ES-I3 (cell line): Measurements from ENCODE around the gene CPT1B.

Experiments used
- H3K36me3 ChIP-seq: 2 replicates; pipeline ENCODE4 v1.6.1; 2013; ENCODE audit warnings: mild to moderate bottlenecking, low read length, control low read depth, moderate library complexity; ENCODE audit not compliant: insufficient read depth
- H3K4me1 ChIP-seq: 2 replicates; pipeline ENCODE4 v1.6.1; 2013; ENCODE audit warnings: mild to moderate bottlenecking, control low read depth, low read length; ENCODE audit not compliant: insufficient read depth
- H3K9ac ChIP-seq: 2 replicates; pipeline ENCODE4 v1.6.1; 2013; ENCODE audit warnings: low read depth, mild to moderate bottlenecking, low read length, moderate library complexity
- H3K9me3 ChIP-seq: 2 replicates; pipeline ENCODE4 v1.6.1; 2013; ENCODE audit warnings: mild to moderate bottlenecking, low read length, moderate library complexity; ENCODE audit not compliant: control insufficient read depth, insufficient read depth

The CPT1B gene

GRCh38 chr22:50585238-50585637 lies 7.0 kb upstream of the CPT1B start:
- H3K36me3 ChIP-seq: no peaks in the 10 kb centered on the region

GRCh38 chr22:50584106-50585096 lies 6.2 kb upstream of the CPT1B start:
- H3K9ac ChIP-seq: no peak overlapping the region
- peaks cover 11% of the 10 kb centered on the region for H3K4me1 ChIP-seq
- no peaks in the 10 kb centered on the region for H3K36me3 ChIP-seq
- H3K9me3 ChIP-seq: no peaks in the 10 kb centered on the region

More at GRCh38 chr22:50585238-50585637, 7.0 kb upstream of the CPT1B start:
- Histone ChIP-seq H3K4me1 (peaks cover 11% of the 10 kb centered on the region), H3K9ac (no peak overlapping the region), H3K9me3 (no peaks in the 10 kb centered on the region)

GRCh38 chr22:50583294-50583861 lies 5.2 kb upstream of the CPT1B start:
- Histone ChIP-seq H3K9me3 (no peaks in the 10 kb centered on the region), H3K4me1 (peaks cover 11% of the 10 kb centered on the region), H3K36me3 (no peaks in the 10 kb centered on the region)

GRCh38 chr22:50582493-50583293 lies 4.5 kb upstream of the CPT1B start, which contains the start of gene CHKB:
TSS of gene CHKB (minus strand) at chr22:50582849. CDS start at chr22:50582781, 68 bp downstream.
- peaks cover 11% of the 10 kb centered on the region for H3K4me1 ChIP-seq
- H3K9ac ChIP-seq: peak within 1 kb of the TSS; percentile 99
- no peaks in the 10 kb centered on the region for H3K36me3 ChIP-seq
- H3K9me3 ChIP-seq: no peaks in the 10 kb centered on the region

More at GRCh38 chr22:50583294-50583861, 5.2 kb upstream of the CPT1B start:
- peak overlapping the region; percentile 62 for H3K9ac ChIP-seq

- Histone ChIP-seq H3K36me3 (no peaks in the 10 kb centered on the region), H3K4me1 (peaks cover 11% of the 10 kb centered on the region), H3K9me3 (no peaks in the 10 kb centered on the region), H3K9ac (peak overlapping the region; percentile 99)
Observed at GRCh38 chr22:50581950-50582492, 3.8 kb upstream of the CPT1B start.

GRCh38 chr22:50581031-50581949 lies 3.1 kb upstream of the CPT1B start:
- H3K36me3 ChIP-seq: no peaks in the 10 kb centered on the region
- no peaks in the 10 kb centered on the region for H3K9me3 ChIP-seq
- peak overlapping the region; percentile 99 for H3K9ac ChIP-seq
- peaks cover 11% of the 10 kb centered on the region for H3K4me1 ChIP-seq

GRCh38 chr22:50579752-50580151 lies 1.5 kb upstream of the CPT1B start:
- Histone ChIP-seq H3K9me3 (no peaks in the 10 kb centered on the region), H3K9ac (no peak overlapping the region), H3K4me1 (peaks cover 4% of the 10 kb centered on the region), H3K36me3 (no peaks in the 10 kb centered on the region)

- H3K4me1 ChIP-seq: no peaks in the 10 kb centered on the region; the same call in 1 of the 2 replicates
- no peak overlapping the region for H3K9ac ChIP-seq
- H3K36me3 ChIP-seq: no peaks in the 10 kb centered on the region
- no peaks in the 10 kb centered on the region for H3K9me3 ChIP-seq
Observed at GRCh38 chr22:50578776-50579310, 616 bp upstream of the CPT1B start.

GRCh38 chr22:50577697-50577986 lies 585 bp downstream of the CPT1B start:
- no peaks in the 10 kb centered on the region; the same call in 1 of the 2 replicates for H3K4me1 ChIP-seq
- no peaks in the 10 kb centered on the region for H3K9me3 ChIP-seq
- no peak overlapping the region for H3K9ac ChIP-seq
- no peaks in the 10 kb centered on the region; the same call in 1 of the 2 replicates for H3K36me3 ChIP-seq

GRCh38 chr22:50576806-50577696 lies 1.2 kb downstream of the CPT1B start:
- H3K36me3 ChIP-seq: no peaks in the 10 kb centered on the region; the same call in 1 of the 2 replicates
- no peaks in the 10 kb centered on the region; the same call in 1 of the 2 replicates for H3K4me1 ChIP-seq
- H3K9ac ChIP-seq: no peak overlapping the region
- no peaks in the 10 kb centered on the region for H3K9me3 ChIP-seq

GRCh38 chr22:50576070-50576469 lies 2.2 kb downstream of the CPT1B start:
- Histone ChIP-seq H3K36me3 (peaks cover 3% of the 10 kb centered on the region; the same call in 1 of the 2 replicates), H3K4me1 (no peaks in the 10 kb centered on the region; the same call in 1 of the 2 replicates), H3K9me3 (no peaks in the 10 kb centered on the region), H3K9ac (no peak overlapping the region)

GRCh38 chr22:50575426-50575941 lies 2.7 kb downstream of the CPT1B start:
- no peaks in the 10 kb centered on the region for H3K9me3 ChIP-seq
- no peak overlapping the region for H3K9ac ChIP-seq
- no peaks in the 10 kb centered on the region; the same call in 1 of the 2 replicates for H3K4me1 ChIP-seq
- peaks cover 3% of the 10 kb centered on the region; the same call in 1 of the 2 replicates for H3K36me3 ChIP-seq
